LNCAP (cell line): ENCODE data around the gene GALNT9.

ENCODE experiments used
- CTCF ChIP-seq: fragments of 450-650 bp; IDR thresholded peaks from 2 replicates; pipeline ENCODE4 v1.5.1; 2017; ENCODE audit warnings: mild to moderate bottlenecking

GALNT9 gene

GRCh38 chr12:132285991-132286681 is 43.3 kb downstream of the GALNT9 start:
- TF ChIP-seq CTCF, result no peak

- no peak for TF ChIP-seq CTCF
Measured at GRCh38 chr12:132284827-132285741, 44.3 kb downstream of the GALNT9 start.

- TF ChIP-seq CTCF, result peak; percentile 53
Measured at GRCh38 chr12:132284071-132284826, 45.1 kb downstream of the GALNT9 start.

- TF ChIP-seq CTCF, result no peak
Measured at GRCh38 chr12:132282950-132283771, 46.2 kb downstream of the GALNT9 start.

- no peak for TF ChIP-seq CTCF
Measured at GRCh38 chr12:132282031-132282949, 47.1 kb downstream of the GALNT9 start.

- no peak for TF ChIP-seq CTCF
Measured at GRCh38 chr12:132281038-132281437, 48.4 kb downstream of the GALNT9 start.
